K562 (cell line): ENCODE measurements around the gene LCN15.

Experiments
- ERF ChIP-seq: fragments of 450-650 bp; formaldehyde crosslinking; IDR thresholded peaks from 2 replicates; pipeline ENCODE4 v1.4.0; 2020; ENCODE audit warnings: mild to moderate bottlenecking, mixed read lengths
- ETV6 ChIP-seq, 3 experiments: fragments of 150-350 bp in 1 of 3; sonication (generic) in 1 of 3; formaldehyde crosslinking in 1 of 3; IDR thresholded peaks; 2 replicates each; pipeline versions ENCODE4 v1.6.1 to v1.8.0; 2014 to 2022; ENCODE audit warnings: borderline replicate concordance in 2 of 3, low read depth in 2 of 3, antibody characterized with exemption in 1 of 3, low read length in 1 of 3, mild to moderate bottlenecking in 1 of 3, missing genetic modification reagents in 1 of 3
- YY1 ChIP-seq, 3 experiments: IDR thresholded peaks; 2 replicates each; pipeline ENCODE4 v1.6.1; 2011; ENCODE audit warnings: low read length in 2 of 3, mild to moderate bottlenecking in 2 of 3, moderate library complexity in 2 of 3, borderline replicate concordance in 1 of 3, control low read depth in 1 of 3, low read depth in 1 of 3; ENCODE audit not compliant: insufficient read depth in 3 of 3, insufficient replicate concordance in 2 of 3, control insufficient read depth in 1 of 3, insufficient read length in 1 of 3; ENCODE audit errors: extremely low read depth in 1 of 3
- TF ChIP-seq, protein P1 (sequence below): fragments of 250-450 bp; sonication (Bioruptor Pico); IDR thresholded peaks from 2 replicates; pipeline ENCODE4 v1.5.1; 2021; ENCODE audit warnings: mild to moderate bottlenecking
- TF ChIP-seq, protein P2 (sequence below), 3 experiments: IDR thresholded peaks in 2 of 3; conservative IDR thresholded peaks in 1 of 3; 2 replicates each; pipeline ENCODE4 v1.5.1; 2011 to 2012; ENCODE audit warnings: low read length in 3 of 3, mild to moderate bottlenecking in 3 of 3, control low read depth in 2 of 3, improper control_type of control experiment in 1 of 3, inconsistent platforms in 1 of 3, low read depth in 1 of 3, mixed read lengths in 1 of 3, moderate library complexity in 1 of 3; ENCODE audit not compliant: insufficient read depth in 2 of 3
- TF ChIP-seq, protein P3 (sequence below): sonication (generic); formaldehyde crosslinking; IDR thresholded peaks from 2 replicates; pipeline ENCODE4 v1.8.1; 2022; ENCODE audit warnings: missing genetic modification reagents

DNA sequence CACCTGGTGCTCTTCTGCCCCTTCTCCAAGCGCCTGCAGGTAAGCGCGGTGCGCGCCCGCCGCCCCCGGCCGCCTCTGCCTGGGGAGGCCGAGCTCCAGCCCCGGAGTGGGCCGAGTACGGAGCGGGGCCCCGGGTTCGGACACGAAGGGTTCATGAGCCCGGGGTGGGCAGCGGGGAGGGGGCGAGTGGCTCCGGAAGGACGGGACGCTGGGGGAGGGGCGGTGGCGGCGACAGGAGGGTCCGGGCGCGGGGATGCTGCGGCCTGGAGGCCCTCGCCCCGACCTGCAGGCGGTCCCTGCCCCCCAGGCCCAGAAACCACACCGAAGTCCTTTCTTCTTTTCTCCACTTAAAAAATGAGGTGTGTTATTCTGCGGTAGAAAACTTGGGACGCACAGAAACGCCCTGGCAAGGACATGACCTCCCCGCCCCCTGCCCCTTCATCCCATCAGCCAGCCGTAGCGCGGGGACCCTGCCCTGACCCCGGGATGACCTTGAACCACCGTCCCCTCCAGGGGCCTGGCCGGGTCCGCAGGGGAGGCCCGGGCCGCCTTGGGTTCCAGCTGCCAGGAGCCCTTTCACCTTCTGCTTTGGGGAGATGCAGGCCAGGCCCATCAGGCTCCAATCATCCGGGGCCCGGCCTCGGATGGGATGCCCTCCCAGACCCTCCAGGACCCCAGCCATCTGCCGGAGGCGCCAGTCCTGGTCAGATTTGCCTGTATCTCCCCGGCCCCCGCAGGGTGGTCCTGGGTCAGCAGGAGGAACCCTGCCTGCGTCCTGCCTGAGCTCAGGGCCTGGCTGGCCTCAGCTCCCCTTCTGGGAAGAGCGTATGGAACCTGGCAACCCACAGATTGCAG, 51.4 kb downstream of the LCN15 start:
- TF ChIP-seq, protein P1, sequence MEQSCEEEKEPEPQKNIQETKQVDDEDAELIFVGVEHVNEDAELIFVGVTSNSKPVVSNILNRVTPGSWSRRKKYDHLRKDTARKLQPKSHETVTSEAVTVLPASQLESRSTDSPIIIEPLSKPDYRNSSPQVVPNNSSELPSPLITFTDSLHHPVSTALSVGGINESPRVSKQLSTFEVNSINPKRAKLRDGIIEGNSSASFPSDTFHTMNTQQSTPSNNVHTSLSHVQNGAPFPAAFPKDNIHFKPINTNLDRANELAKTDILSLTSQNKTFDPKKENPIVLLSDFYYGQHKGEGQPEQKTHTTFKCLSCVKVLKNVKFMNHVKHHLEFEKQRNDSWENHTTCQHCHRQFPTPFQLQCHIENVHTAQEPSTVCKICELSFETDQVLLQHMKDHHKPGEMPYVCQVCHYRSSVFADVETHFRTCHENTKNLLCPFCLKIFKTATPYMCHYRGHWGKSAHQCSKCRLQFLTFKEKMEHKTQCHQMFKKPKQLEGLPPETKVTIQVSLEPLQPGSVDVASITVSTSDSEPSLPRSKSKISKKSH (CRISPR knock-in tag) = no peak
- TF ChIP-seq ETV6 (IDR thresholded peaks at IDR 0.05; ENCODE audit: borderline replicate concordance in 1 of 2, low read depth in 2 of 2, low read length in 1 of 2) (no peak), ETV6 (CRISPR knock-in tag; IDR thresholded peaks at IDR 0.05; ENCODE audit: borderline replicate concordance) (no peak), ERF (no peak), YY1 (IDR thresholded peaks at IDR 0.05; ENCODE audit: borderline replicate concordance in 1 of 3, control insufficient read depth in 1 of 3, extremely low read depth in 1 of 3, insufficient read depth in 3 of 3, insufficient read length in 1 of 3, insufficient replicate concordance in 2 of 3, low read depth in 1 of 3, low read length in 2 of 3) (no peak)
- TF ChIP-seq, protein P2, sequence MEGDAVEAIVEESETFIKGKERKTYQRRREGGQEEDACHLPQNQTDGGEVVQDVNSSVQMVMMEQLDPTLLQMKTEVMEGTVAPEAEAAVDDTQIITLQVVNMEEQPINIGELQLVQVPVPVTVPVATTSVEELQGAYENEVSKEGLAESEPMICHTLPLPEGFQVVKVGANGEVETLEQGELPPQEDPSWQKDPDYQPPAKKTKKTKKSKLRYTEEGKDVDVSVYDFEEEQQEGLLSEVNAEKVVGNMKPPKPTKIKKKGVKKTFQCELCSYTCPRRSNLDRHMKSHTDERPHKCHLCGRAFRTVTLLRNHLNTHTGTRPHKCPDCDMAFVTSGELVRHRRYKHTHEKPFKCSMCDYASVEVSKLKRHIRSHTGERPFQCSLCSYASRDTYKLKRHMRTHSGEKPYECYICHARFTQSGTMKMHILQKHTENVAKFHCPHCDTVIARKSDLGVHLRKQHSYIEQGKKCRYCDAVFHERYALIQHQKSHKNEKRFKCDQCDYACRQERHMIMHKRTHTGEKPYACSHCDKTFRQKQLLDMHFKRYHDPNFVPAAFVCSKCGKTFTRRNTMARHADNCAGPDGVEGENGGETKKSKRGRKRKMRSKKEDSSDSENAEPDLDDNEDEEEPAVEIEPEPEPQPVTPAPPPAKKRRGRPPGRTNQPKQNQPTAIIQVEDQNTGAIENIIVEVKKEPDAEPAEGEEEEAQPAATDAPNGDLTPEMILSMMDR (IDR thresholded peaks at IDR 0.05 in 2 of 3, conservative IDR thresholded peaks at IDR 0.05 in 1 of 3; ENCODE audit: insufficient read depth in 2 of 3, low read depth in 1 of 3, low read length in 3 of 3) = no peak
- TF ChIP-seq, protein P3, sequence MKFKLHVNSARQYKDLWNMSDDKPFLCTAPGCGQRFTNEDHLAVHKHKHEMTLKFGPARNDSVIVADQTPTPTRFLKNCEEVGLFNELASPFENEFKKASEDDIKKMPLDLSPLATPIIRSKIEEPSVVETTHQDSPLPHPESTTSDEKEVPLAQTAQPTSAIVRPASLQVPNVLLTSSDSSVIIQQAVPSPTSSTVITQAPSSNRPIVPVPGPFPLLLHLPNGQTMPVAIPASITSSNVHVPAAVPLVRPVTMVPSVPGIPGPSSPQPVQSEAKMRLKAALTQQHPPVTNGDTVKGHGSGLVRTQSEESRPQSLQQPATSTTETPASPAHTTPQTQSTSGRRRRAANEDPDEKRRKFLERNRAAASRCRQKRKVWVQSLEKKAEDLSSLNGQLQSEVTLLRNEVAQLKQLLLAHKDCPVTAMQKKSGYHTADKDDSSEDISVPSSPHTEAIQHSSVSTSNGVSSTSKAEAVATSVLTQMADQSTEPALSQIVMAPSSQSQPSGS (CRISPR knock-in tag) = no peak
